Measurements from ENCODE around the gene TNS2.

- TF ChIP-seq CTCF (IDR thresholded peaks at IDR 0.05) (peak in 3 of 6 experiments; percentile 46 to 63 (median 51)), POLR2A (IDR thresholded peaks at IDR 0.05) (no peak)
Observed at GRCh38 chr12:53031616-53032015, 18.2 kb upstream of the TNS2 start.

Measured in Peyer's patch (tissue), 4 donors.